ENCODE measurements around the gene MXD4. TPM values are rescaled to one million over a fixed set of nuclear protein-coding genes. Genes with fewer than 3 reads are reported as not detected.
A peak's percentile ranks its signal among the peaks of the same experiment; 100 is the strongest.

Gene MXD4, protein sequence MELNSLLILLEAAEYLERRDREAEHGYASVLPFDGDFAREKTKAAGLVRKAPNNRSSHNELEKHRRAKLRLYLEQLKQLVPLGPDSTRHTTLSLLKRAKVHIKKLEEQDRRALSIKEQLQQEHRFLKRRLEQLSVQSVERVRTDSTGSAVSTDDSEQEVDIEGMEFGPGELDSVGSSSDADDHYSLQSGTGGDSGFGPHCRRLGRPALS
- total RNA-seq (ENCODE audit: insufficient read depth, low replicate concordance), result 30.1 TPM

- no peak for DNase-seq (ENCODE audit: low spot score)
Measured at GRCh38 chr4:2261853-2262144, at the start of gene MXD4. MXD4 (minus strand) TSS chr4:2262109; CDS start chr4:2261980, 129 bp downstream.

DNA sequence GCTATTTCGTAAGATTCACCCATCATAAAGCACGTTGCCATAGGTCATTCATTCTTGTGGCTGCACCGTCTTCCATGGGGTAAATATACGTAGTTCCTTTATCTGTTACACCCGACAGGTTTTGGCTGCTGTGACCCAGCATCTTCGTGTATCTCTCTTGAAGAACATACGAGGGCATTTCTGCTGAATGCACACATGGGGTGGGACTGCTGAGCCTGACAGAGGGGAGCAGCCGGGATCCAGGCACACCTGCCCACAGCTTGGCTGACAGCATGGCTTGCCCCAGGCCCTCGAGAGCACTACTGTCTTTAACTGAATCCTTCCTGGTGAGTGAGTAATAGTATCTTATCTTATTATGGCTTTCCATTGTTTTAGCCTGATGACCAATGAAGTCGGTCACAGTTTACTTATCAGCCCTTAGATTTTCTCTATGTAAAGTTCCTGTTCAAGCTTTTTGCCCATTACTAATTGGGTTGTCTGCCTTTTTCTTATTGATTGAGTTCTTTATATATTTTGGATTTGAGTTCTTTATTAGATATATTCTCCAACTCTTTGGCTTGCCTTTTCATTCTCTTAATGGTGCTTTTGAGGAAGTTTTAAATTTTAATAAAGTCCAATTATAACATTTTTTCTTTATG lies 45.0 kb upstream of the MXD4 start:
- DNase-seq (ENCODE audit: low spot score), result no peak

GRCh38 chr4:2305766-2306501 lies 44.0 kb upstream of the MXD4 start:
- DNase-seq (ENCODE audit: low spot score), result no peak

DNA sequence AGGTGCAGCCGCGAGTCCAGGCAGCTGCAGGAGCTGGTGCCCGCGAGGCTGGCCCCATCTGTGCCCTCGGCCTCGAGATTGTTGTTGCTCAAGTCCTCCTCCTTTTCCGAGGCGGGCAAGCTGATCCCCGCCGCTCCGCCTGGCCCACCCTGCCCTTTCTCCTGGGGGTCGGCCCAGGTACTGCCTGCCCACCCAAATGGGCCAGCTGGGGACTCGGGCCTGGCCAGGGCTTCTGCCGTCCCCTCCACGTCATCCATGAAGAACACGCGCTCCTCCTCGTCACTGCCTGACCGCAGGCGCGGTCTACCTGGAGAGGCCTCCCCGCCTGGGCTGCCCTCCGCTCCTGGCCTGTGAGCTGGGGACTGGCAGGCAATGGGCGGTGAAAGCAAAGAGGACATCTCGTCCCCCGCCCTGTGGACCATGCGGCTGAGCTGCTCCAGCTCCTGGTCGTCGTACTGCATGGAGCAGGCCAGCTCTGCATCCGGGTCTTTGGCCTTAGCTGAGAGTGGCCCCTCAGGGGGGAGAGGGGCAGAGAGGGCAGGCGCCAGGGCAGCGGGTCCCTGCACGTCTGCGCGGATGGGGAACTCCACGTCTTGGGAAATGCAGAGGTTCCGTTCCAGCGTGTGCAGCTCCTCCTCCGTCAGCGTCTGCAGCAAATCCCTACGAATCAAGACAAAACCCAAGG lies 43.1 kb upstream of the MXD4 start:
- DNase-seq (ENCODE audit: low spot score), result no peak

- DNase-seq (ENCODE audit: low spot score), result no peak
Measured at GRCh38 chr4:2304321-2304876, 42.5 kb upstream of the MXD4 start.

DNA sequence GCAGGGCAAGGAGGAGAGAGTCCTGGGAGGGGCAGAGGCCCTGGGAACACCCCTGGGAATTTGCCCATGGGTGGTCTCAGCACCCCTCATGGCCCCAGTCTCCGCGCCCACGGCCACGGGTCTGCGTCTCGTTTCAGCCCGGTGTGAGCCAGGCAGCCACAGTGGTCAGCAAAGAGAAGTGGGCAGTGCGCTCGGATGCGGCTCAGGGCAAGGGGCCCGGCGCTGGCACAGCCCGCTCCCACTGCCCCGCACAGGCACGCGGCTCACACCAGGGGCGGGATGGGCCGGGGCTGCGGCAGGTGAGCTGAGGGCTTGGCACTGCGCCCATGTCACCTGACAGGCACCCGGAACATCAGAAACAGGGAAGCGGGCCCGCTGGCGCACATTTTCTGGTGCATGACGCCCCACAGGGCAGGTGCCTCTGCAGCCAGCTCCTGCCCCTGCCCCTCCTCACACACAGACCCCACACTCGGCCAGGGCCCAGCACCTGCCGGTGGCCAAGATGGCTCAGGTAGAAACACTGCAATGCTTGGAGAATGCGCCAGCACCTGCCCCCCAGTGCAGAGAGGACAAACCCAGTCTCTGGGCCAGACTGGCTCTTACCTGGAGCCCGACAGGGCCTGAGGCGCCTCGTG lies 41.9 kb upstream of the MXD4 start:
- no peak for DNase-seq (ENCODE audit: low spot score)

DNA sequence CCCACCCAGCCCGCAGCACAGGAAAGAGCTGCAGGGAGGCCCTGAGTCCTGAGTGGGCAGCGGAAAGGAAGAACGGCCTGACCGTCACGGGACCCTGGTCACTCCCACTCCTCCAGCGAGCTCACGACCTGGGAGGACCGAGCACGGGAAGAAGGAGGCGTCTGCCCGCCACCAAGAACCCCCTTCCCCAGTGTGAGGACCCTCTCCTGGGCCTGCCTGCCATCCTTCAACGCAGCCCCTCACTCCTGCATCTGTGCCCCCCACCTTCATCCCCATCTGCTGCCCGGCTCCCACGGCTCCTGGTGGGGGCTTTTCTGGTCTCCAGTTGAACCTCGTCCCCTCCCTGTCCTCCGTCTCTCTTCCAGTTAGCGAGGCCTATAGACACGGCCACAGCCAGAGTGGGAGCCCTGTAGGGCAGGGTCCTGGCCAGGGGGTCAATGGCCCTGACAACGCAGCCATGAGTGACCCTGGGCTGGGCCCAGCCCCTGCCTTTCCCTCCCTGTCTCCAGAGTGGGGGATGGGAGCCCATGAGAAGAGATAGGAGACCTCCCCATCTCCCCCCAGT lies 41.3 kb upstream of the MXD4 start:
- no peak for DNase-seq (ENCODE audit: low spot score)

GRCh38 chr4:2302387-2303119 lies 40.6 kb upstream of the MXD4 start:
- DNase-seq (ENCODE audit: low spot score), result no peak

- peak; percentile 34 for DNase-seq (ENCODE audit: low spot score)
Measured at GRCh38 chr4:2301806-2302205, 39.9 kb upstream of the MXD4 start.

DNA sequence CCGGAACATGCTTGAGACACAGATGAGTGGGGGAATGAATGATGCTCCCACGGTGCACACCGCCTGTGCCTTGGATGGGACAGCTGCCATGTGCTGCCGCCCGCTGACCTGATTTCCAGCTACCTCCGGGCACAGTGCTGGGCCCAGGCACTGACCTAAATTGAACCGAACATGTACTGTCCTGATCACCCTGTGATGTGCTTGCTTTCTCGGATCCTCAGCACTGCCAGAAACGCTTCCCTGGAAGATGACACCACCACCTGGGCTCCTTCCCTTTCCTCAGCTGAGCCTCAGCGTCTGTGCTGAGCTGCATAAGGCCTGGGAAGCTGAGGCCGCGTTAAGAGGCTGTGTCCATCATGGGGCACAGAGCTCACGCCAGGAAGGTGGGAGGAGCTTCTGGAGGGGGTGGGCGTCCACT lies 39.3 kb upstream of the MXD4 start:
- DNase-seq (ENCODE audit: low spot score), result no peak

DNA sequence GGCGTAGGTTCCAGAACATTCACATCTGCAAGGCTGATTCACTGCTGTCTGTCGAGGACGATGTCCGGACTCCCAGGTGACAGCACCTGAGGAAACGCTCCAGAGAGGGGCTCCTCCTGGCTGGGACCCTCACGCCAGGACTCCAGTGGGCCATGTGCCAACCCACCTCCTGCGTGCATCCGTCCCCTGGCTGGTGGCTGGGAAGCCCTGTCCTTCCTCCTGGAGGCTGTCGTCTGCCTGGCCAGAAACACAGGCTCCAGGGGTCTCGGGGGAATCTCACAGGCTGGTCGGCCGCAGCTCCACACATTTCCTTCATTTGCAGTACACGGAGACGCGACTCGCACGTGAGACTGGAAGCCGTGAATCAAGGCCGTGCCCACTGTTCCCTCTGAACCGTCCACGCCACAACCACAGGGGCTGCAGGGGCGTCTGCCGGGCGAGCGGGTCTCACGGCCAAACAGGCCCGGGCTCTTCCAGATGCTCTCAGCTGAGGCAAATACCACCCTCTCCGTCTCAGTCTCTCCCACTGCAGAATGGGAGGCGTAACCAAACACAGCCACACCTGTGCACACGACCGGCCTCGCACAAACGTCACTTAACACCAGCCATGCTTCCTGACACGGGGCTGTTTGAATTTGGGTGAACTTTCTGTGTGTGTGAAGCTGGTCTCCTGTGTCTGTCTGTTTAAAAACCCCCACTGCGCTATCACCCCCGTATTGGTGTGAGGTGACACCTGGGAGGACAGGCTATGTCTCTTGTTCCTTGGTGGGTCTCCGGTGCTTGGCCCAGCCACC lies 38.7 kb upstream of the MXD4 start:
- DNase-seq (ENCODE audit: low spot score), result no peak

DNA sequence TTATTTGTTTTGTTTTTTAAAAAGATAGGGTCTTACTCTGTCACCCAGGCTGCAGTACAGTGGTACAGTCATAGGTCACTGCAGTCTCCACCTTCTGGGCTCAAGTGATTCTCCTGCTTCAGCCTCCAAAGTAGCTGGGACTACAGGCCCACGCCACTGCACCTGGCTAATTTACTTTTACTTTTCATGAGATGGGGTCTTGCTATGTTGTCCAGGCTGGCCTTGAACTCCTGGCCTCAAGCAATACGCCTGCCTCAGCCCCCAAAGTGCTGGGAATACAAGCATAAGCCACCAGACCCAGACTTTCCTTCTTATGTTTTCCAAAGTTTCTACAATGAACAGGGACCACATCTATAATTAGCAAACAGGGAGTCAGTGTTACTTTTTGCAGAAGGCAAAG lies 37.9 kb upstream of the MXD4 start:
- no peak for DNase-seq (ENCODE audit: low spot score)

GRCh38 chr4:2298532-2298991 lies 36.7 kb upstream of the MXD4 start:
- DNase-seq (ENCODE audit: low spot score), result no peak

DNA sequence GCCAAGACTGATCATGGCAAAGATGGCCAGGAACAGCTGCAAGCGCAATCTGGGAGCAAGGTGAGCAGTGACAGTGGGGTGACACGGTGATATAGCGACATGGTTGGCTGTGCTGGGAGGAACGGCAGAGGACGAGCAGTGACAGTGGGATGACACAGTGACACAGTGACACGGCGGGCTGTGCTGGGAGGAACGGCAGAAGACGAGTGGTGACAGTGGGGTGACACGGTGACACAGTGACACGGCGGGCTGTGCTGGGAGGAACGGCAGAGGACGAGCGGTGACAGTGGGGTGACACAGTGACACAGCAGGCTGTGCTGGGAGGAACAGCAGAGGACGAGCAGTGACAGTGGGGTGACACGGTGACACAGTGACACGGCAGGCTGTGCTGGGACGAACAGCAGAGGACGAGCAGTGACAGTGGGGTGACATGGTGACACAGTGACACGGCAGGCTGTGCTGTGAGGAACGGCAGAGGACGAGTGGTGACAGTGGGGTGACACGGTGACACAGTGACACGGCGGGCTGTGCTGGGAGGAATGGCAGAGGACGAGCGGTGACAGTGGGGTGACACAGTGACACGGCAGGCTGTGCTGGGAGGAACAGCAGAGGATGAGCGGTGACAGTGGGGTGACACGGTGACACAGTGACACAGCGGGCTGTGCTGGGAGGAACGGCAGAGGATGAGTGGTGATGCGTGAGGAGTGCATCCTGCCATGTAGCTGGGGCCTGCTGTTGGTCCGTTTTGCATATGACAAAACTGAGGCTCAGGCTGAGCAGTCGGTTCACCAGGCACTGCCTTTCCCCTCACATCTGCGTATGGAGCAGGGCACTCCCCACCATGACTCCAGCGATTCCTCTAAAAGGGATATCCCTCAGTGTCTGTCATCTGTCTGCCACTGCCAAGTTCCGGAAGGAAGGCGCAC lies 36.0 kb upstream of the MXD4 start:
- no peak for DNase-seq (ENCODE audit: low spot score)

- no peak for DNase-seq (ENCODE audit: low spot score)
Measured at GRCh38 chr4:2296631-2297601, 35.0 kb upstream of the MXD4 start.

DNA sequence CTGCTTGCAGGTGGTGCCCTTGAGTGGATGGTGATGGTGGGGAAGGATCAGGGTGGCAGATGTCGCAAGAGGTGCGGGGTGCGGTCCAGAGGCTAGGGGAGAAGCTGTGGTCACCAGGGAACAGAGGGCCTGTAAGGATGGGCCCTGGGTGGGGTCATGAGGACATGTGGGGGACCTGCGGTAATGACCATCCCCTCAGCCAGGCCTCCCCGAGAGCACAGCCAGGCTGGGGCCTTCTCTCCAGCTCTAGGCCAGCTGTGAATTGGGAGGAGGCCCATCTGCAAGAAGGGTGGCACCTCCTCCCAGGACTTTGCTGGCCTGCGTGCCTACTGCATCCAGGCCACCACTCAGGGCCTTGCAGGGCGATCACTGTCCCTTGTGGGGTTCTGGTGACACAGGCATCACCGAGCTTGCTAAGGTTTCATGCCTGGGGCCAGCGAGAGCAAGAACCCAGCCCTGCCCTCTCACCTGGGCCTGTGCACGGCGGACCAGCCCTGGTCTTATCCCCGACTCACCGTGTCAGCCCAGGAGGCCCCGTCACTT lies 34.1 kb upstream of the MXD4 start:
- DNase-seq (ENCODE audit: low spot score), result no peak

GRCh38 chr4:2295500-2295899 lies 33.6 kb upstream of the MXD4 start:
- DNase-seq (ENCODE audit: low spot score), result no peak

All from umbilical cord (tissue), 2 donors.